K562 (cell line): ENCODE results near the gene GOPC. TPM values are rescaled to one million over a fixed set of nuclear protein-coding genes. Genes with fewer than 3 reads are reported as not detected.

Source experiments
- ATAC-seq: fragments of 200-7000 bp; cut with Tn5 transposase; 3 replicates; pipeline ENCODE4 v1.9.1; 2020; ENCODE audit warnings: moderate library complexity
- BruUV-seq: library from RNA; stranded (reverse); fragments of 400-500 nt; replicated peaks from 2 replicates; lab custom pipeline; 2021; lab: Mats Ljungman, UMichigan
- CTCF ChIA-PET: fragments of 300-600 bp; formaldehyde crosslinking; extraction: SDS; loops from one replicate; lab custom pipeline; 2021; ENCODE audit warnings: low intra/inter-chr PET ratio; lab: Yijun Ruan, JAX
- POLR2A ChIA-PET: fragments of 300-600, 350-650 bp; sonication (Branson Sonifier 250); formaldehyde crosslinking; extraction: SDS; loops from one replicate; lab custom pipeline; 2021; ENCODE audit warnings: antibody characterized with exemption, inconsistent platforms; lab: Yijun Ruan, JAX
- DNase-seq, 4 experiments: peaks; one replicate each; pipeline versions ENCODE4 v3.0.0 to v3.0.0-alpha.2; 2011 to 2018; ENCODE audit warnings: low spot score in 3 of 4, mixed read lengths in 3 of 4; ENCODE audit errors: extremely low read depth in 1 of 4
- FAIRE-seq: peaks from 2 replicates; lab custom pipeline; 2011; peaks lifted over from hg19 to GRCh38; lab: Jason Lieb, UNC
- H2AFZ ChIP-seq: 2 replicates; pipeline ENCODE4 v1.6.0; 2011; ENCODE audit warnings: low read depth, low read length, control low read depth, inconsistent platforms
- H3K27ac ChIP-seq: fragments of 200-600 bp; 3 replicates; pipeline ENCODE4 v1.8.0; 2011; ENCODE audit warnings: low read depth, mild to moderate bottlenecking, control low read depth, inconsistent platforms, low read length, moderate library complexity, mixed read lengths; ENCODE audit errors: extremely low read depth
- H3K27me3 ChIP-seq, 2 experiments: fragments of 300-600 bp in 1 of 2; 2 replicates in 1 of 2; 3 replicates in 1 of 2; pipeline versions ENCODE4 v1.6.0 to v1.8.0; 2011; ENCODE audit warnings: inconsistent platforms in 2 of 2, low read length in 2 of 2, mild to moderate bottlenecking in 1 of 2, mixed read lengths in 1 of 2, moderate library complexity in 1 of 2; ENCODE audit not compliant: control insufficient read depth in 2 of 2, insufficient read depth in 2 of 2
- H3K36me3 ChIP-seq: fragments of 300-600 bp; 3 replicates; pipeline ENCODE4 v1.8.0; 2011; ENCODE audit warnings: mild to moderate bottlenecking, low read length, inconsistent platforms; ENCODE audit not compliant: control insufficient read depth, insufficient read depth
- H3K4me1 ChIP-seq, 2 experiments: fragments of 200-600 bp in 1 of 2; replicated peaks in 1 of 2; 2 replicates in 1 of 2; 3 replicates in 1 of 2; pipeline versions ENCODE4 v1.5.1 to v1.8.0; 2011; ENCODE audit warnings: inconsistent platforms in 2 of 2, low read length in 2 of 2, mild to moderate bottlenecking in 1 of 2, mixed read lengths in 1 of 2, moderate library complexity in 1 of 2; ENCODE audit not compliant: control insufficient read depth in 2 of 2, insufficient read depth in 2 of 2
- H3K4me2 ChIP-seq: 2 replicates; pipeline ENCODE4 v1.6.1; 2011; ENCODE audit warnings: low read length, control low read depth, inconsistent platforms, mixed read lengths; ENCODE audit not compliant: insufficient read depth
- H3K4me3 ChIP-seq: fragments of 200-600 bp; sonication (generic), shearing (Covaris generic); 2 replicates; pipeline ENCODE4 v1.5.1; 2016; ENCODE audit warnings: control low read depth, inconsistent platforms
- H3K79me2 ChIP-seq: fragments of 200-600 bp; 3 replicates; pipeline ENCODE4 v1.8.0; 2011; ENCODE audit warnings: low read length, inconsistent platforms; ENCODE audit not compliant: control insufficient read depth, insufficient read depth
- H3K9ac ChIP-seq, 2 experiments: 2 replicates each; pipeline versions ENCODE4 v1.6.0 to v1.6.1; 2011; ENCODE audit warnings: low read depth in 2 of 2, low read length in 2 of 2, control low read depth in 1 of 2, inconsistent platforms in 1 of 2, mild to moderate bottlenecking in 1 of 2, mixed read lengths in 1 of 2; ENCODE audit not compliant: insufficient read depth in 1 of 2
- H3K9me1 ChIP-seq: one replicate; pipeline ENCODE4 v1.6.0; 2011; ENCODE audit warnings: inconsistent platforms, mild to moderate bottlenecking, low read length, moderate library complexity; ENCODE audit not compliant: control insufficient read depth, insufficient read depth
- H3K9me3 ChIP-seq: replicated peaks from 2 replicates; pipeline ENCODE4 v1.5.1; 2011; ENCODE audit warnings: low read depth, low read length, inconsistent platforms; ENCODE audit not compliant: control insufficient read depth, insufficient read depth
- H4K20me1 ChIP-seq: replicated peaks from 2 replicates; pipeline ENCODE4 v1.6.1; 2011; ENCODE audit warnings: low read length, inconsistent platforms, mixed read lengths; ENCODE audit not compliant: control insufficient read depth, insufficient read depth
- CEBPG ChIP-seq, 3 experiments: fragments of 200-800 bp in 1 of 3; sonication (Bioruptor generic) in 1 of 3; sonication (generic) in 1 of 3; formaldehyde crosslinking in 1 of 3; IDR thresholded peaks in 2 of 3; conservative IDR thresholded peaks in 1 of 3; 2 replicates each; pipeline versions ENCODE4 v1.6.1 to v1.8.0; 2016 to 2022; ENCODE audit warnings: missing compliant biosample characterization in 2 of 3, missing genetic modification characterization in 2 of 3, mild to moderate bottlenecking in 1 of 3, missing genetic modification reagents in 1 of 3
- NFYB ChIP-seq: IDR thresholded peaks from 2 replicates; pipeline ENCODE4 v1.6.1; 2011; ENCODE audit warnings: mild to moderate bottlenecking, moderate library complexity; ENCODE audit not compliant: insufficient read length; ENCODE audit errors: extremely low read depth
- WGBS: fragments of 100-300 bp; shearing (Covaris generic); methylation state at CpG from one replicate; pipeline ENCODE4 v1.1.6; 2016; ENCODE audit warnings: low coverage, mixed read lengths; ENCODE audit not compliant: insufficient coverage; ENCODE audit errors: missing lambda C conversion rate; 5-methylcytosine and 5-hydroxymethylcytosine counted together
- in situ Hi-C: fragments of 300-500 bp; cut with MboI; formaldehyde crosslinking; loops from 4 replicates; pipeline ENCODE4 v1.15.0; 2018; ENCODE audit warnings: inconsistent platforms, mixed read lengths
- intact Hi-C: fragments of 100-400 bp; cut with micrococcal nuclease; formaldehyde crosslinking; loops from 2 replicates; pipeline ENCODE4 v1.14.2; 2022
- polyA plus RNA-seq, 8 experiments: library from polyadenylated mRNA; depleted of rRNA in 4 of 8; stranded (reverse) in 5 of 8; unstranded in 3 of 8; fragments of >200 nt; fragmentation: Nextera tagmentation in 2 of 8; fragmentation: Illumina TruSeq in 1 of 8; extraction: Ambion mirVana in 2 of 8; extraction: Trizol in 1 of 8; gene quantifications; 2 replicates each; pipeline versions ENCODE4 v1.2.1 to v1.2.3, GENCODE V29; 2011 to 2014; ENCODE audit warnings: inconsistent platforms in 1 of 8, missing spikeins in 1 of 8
- total RNA-seq, 7 experiments: library from RNA; depleted of rRNA in 6 of 7; stranded (reverse); fragments of >200 nt in 6 of 7; fragmentation: Illumina TruSeq in 2 of 7; extraction: Trizol in 2 of 7; gene quantifications; 2 replicates each; pipeline versions ENCODE4 v1.2.1 to v1.2.3, GENCODE V29; 2011 to 2021; ENCODE audit warnings: low replicate concordance in 1 of 7

Gene GOPC
- total and polyA plus RNA-seq, 9 of the 15 experiments (the other 6 are each of a cell fraction or from before 2014, with no cell fraction given), result 10.0 to 32.2 (median 25.6) TPM

DNA sequence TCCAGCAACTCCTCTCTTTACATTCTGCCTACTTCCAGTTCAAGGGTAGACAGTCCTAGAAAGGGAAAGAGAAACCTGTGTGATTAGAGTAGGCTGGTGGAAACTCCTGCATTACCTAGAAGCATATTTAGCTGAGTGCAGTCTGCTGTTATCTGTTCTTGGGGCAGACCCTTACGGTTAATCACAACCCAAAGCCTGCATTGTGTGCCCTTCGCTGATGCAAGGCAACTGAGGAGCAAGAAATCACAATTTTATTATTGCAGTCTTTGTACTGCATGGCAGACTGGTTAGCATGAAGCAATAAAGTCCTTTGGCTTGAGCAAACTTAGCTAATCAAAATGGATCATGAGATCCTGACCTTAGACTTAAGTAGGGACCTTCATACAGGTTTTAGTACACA is 1.5 kb upstream of the GOPC start:
- Histone ChIP-seq H3K4me1 (peaks cover 4 to 6% of the 10 kb centered on the region in 2 experiments; a peak in 3 of 5 replicates), H3K9me3 (no peaks in the 10 kb centered on the region), H3K27ac (no peak overlapping the region), H3K36me3 (peaks cover 4% of the 10 kb centered on the region; the same call in 1 of the 3 replicates), H3K4me2 (no peak overlapping the region), H3K9me1 (no peaks in the 10 kb centered on the region), H2AFZ (no peak overlapping the region), H3K79me2 (peaks cover 35% of the 10 kb centered on the region), H3K4me3 (no peak overlapping the region), H3K27me3 (no peaks in the 10 kb centered on the region), H3K9ac (no peak overlapping the region), H4K20me1 (no peaks in the 10 kb centered on the region)
- FAIRE-seq, result no peak
- ChIA-PET POLR2A (no interaction called here), CTCF (interaction anchor here (1.4 kb wide), 1 partner anchor 154 kb away, joined by 5 read pairs; no protein-coding TSS in a partner anchor)
- DNase-seq, result no peak
- BruUV-seq, result no TSS peak
- in situ Hi-C loops, result loop anchor here (5.0 to 10.0 kb wide), 2 partner anchors 119 to 152 kb away; partner anchors contain the start of gene DCBLD1
- ATAC-seq, result no peak
- WGBS, result 37% methylated on average over 2 of the region's 2 CpGs
- intact Hi-C loops, result loop anchor here (2.0 to 10.0 kb wide), 5 partner anchors 43 to 632 kb away; partner anchors contain the start of gene NUS1
- no peak for TF ChIP-seq CEBPG (CRISPR knock-in tag; IDR thresholded peaks at IDR 0.05)
- 0 out of 4 replicates have a peak, but pooled peaks of 1 of the 2 experiments have one; percentile 7 for TF ChIP-seq CEBPG (tag; conservative IDR thresholded peaks at IDR 0.05 in 1 of 2, IDR thresholded peaks at IDR 0.05 in 1 of 2)
- no peak for TF ChIP-seq NFYB
